HCT116 (cell line): ENCODE data around the gene COL16A1. TPM values are rescaled to one million over a fixed set of nuclear protein-coding genes. Genes with fewer than 3 reads are reported as not detected.
A peak's percentile ranks its signal among the peaks of the same experiment; 100 is the strongest.

Source experiments
- ATAC-seq: fragments of 200-7000 bp; cut with Tn5 transposase; 2 replicates; pipeline ENCODE4 v1.9.1; 2020; ENCODE audit warnings: mild to moderate bottlenecking, moderate library complexity
- BruUV-seq: library from RNA; stranded (reverse); fragments of 400-500 nt; replicated peaks from 2 replicates; lab custom pipeline; 2021; lab: Mats Ljungman, UMichigan
- CTCF ChIA-PET: fragments of 300-600 bp; sonication (Branson Sonifier 250); formaldehyde crosslinking; loops from one replicate; lab custom pipeline; 2021; ENCODE audit warnings: antibody characterized with exemption; lab: Charles Lee
- POLR2A ChIA-PET: fragments of 300-600, 350-600 bp; sonication (Branson Sonifier 250); formaldehyde crosslinking; loops from one replicate; lab custom pipeline; 2021; ENCODE audit warnings: antibody characterized with exemption; lab: Charles Lee
- RAD21 ChIA-PET, 2 experiments: fragments of 300-600 bp; sonication (Branson Sonifier 250); formaldehyde crosslinking; loops; one replicate each; lab custom pipeline; 2023; ENCODE audit warnings: low total read pairs in 2 of 2; ENCODE audit not compliant: uncharacterized antibody in 2 of 2, unreplicated experiment in 2 of 2, low non-redundant PET in 1 of 2; lab: Charles Lee
- DNase-seq: peaks from one replicate; pipeline ENCODE4 v3.0.0-alpha.2; 2010; ENCODE audit warnings: low read depth, low spot score
- H2AFZ ChIP-seq: fragments of 200-600 bp; shearing (Covaris generic), sonication (generic); 2 replicates; pipeline ENCODE4 v1.6.1; 2017; ENCODE audit warnings: low read depth, mixed run types, mixed read lengths, antibody characterized with exemption, low read length; ENCODE audit not compliant: poor library complexity, severe bottlenecking
- H3K27ac ChIP-seq: 2 replicates; pipeline ENCODE4 v1.5.1; 2012; ENCODE audit warnings: low read depth, low read length
- H3K27me3 ChIP-seq: fragments of 200-600 bp; sonication (generic); 2 replicates; pipeline ENCODE4 v1.6.1; 2016; ENCODE audit warnings: mixed run types, low read length, mixed read lengths; ENCODE audit not compliant: insufficient read depth
- H3K36me3 ChIP-seq, 2 experiments: fragments of 200-500 bp in 1 of 2; fragments of 200-600 bp in 1 of 2; sonication (Bioruptor generic) in 1 of 2; sonication (generic) in 1 of 2; 2 replicates each; pipeline versions ENCODE4 v1.5.1 to v1.6.1; 2014 to 2016; ENCODE audit warnings: low read length in 2 of 2, inconsistent platforms in 1 of 2, mixed read lengths in 1 of 2, mixed run types in 1 of 2; ENCODE audit not compliant: insufficient read depth in 2 of 2, control insufficient read depth in 1 of 2
- H3K4me1 ChIP-seq, 2 experiments: fragments of 200-600 bp in 1 of 2; sonication (generic) in 1 of 2; 2 replicates each; pipeline versions ENCODE4 v1.5.1 to v1.6.1; 2012 to 2017; ENCODE audit warnings: low read length in 2 of 2, inconsistent platforms in 1 of 2, mild to moderate bottlenecking in 1 of 2, mixed read lengths in 1 of 2, mixed run types in 1 of 2, moderate library complexity in 1 of 2; ENCODE audit not compliant: insufficient read depth in 2 of 2, control insufficient read depth in 1 of 2
- H3K4me2 ChIP-seq: fragments of 200-600 bp; sonication (generic); 2 replicates; pipeline ENCODE4 v1.6.1; 2017; ENCODE audit warnings: mixed run types, low read length, mixed read lengths
- H3K4me3 ChIP-seq, 2 experiments: fragments of 200-600 bp in 1 of 2; sonication (generic) in 1 of 2; replicated peaks in 1 of 2; 2 replicates each; pipeline ENCODE4 v1.5.1; 2011 to 2016; ENCODE audit warnings: low read length in 2 of 2, control low read depth in 1 of 2, low read depth in 1 of 2, mild to moderate bottlenecking in 1 of 2, mixed read lengths in 1 of 2, mixed run types in 1 of 2
- H3K79me2 ChIP-seq: fragments of 200-600 bp; sonication (generic); 2 replicates; pipeline ENCODE4 v1.6.1; 2017; ENCODE audit warnings: mild to moderate bottlenecking, mixed run types, low read length, moderate library complexity, mixed read lengths; ENCODE audit not compliant: insufficient read depth
- H3K9ac ChIP-seq: fragments of 200-600 bp; sonication (generic); 2 replicates; pipeline ENCODE4 v1.6.1; 2016; ENCODE audit warnings: low read length, mixed read lengths
- H3K9me2 ChIP-seq: fragments of 200-600 bp; sonication (generic), shearing (Covaris generic); 2 replicates; pipeline ENCODE4 v1.6.1; 2017; ENCODE audit warnings: mixed run types, mild to moderate bottlenecking, moderate library complexity; ENCODE audit not compliant: insufficient read depth
- H3K9me3 ChIP-seq, 2 experiments: fragments of 200-500 bp in 1 of 2; fragments of 200-600 bp in 1 of 2; sonication (Bioruptor generic) in 1 of 2; sonication (generic) in 1 of 2; 2 replicates each; pipeline ENCODE4 v1.6.1; 2014 to 2017; ENCODE audit warnings: low read length in 2 of 2, mixed read lengths in 2 of 2, inconsistent platforms in 1 of 2, low read depth in 1 of 2, mild to moderate bottlenecking in 1 of 2, mixed run types in 1 of 2, moderate library complexity in 1 of 2; ENCODE audit not compliant: control insufficient read depth in 1 of 2, insufficient read depth in 1 of 2
- H4K20me1 ChIP-seq: fragments of 200-600 bp; sonication (generic), shearing (Covaris generic); 2 replicates; pipeline ENCODE4 v1.6.1; 2017; ENCODE audit warnings: mixed run types, mild to moderate bottlenecking, moderate library complexity; ENCODE audit not compliant: insufficient read depth
- CBX3 ChIP-seq: IDR thresholded peaks from 2 replicates; pipeline ENCODE4 v1.6.1; 2012; ENCODE audit warnings: low read depth
- EGR1 ChIP-seq: IDR thresholded peaks from 2 replicates; pipeline ENCODE4 v1.6.1; 2012; ENCODE audit warnings: low read depth
- ELF1 ChIP-seq: IDR thresholded peaks from 2 replicates; pipeline ENCODE4 v1.6.1; 2012; ENCODE audit warnings: low read depth, borderline replicate concordance
- EZH2phosphoT487 ChIP-seq: fragments of 200-600 bp; IDR thresholded peaks from 2 replicates; pipeline ENCODE4 v1.6.1; 2018; ENCODE audit warnings: antibody characterized with exemption, borderline replicate concordance
- FOSL1 ChIP-seq: IDR thresholded peaks from 2 replicates; pipeline ENCODE4 v1.6.1; 2012; ENCODE audit warnings: low read depth
- JUND ChIP-seq: IDR thresholded peaks from 2 replicates; pipeline ENCODE4 v1.6.1; 2012
- POLR2AphosphoS5 ChIP-seq: IDR thresholded peaks from 2 replicates; pipeline ENCODE4 v1.6.1; 2011; ENCODE audit warnings: mild to moderate bottlenecking, low read depth, low read length, moderate library complexity
- RAD21 ChIP-seq: IDR thresholded peaks from 2 replicates; pipeline ENCODE4 v1.6.1; 2012; ENCODE audit warnings: low read depth, mild to moderate bottlenecking
- SP1 ChIP-seq: IDR thresholded peaks from 2 replicates; pipeline ENCODE4 v1.6.1; 2012; ENCODE audit warnings: low read depth
- TCF7L2 ChIP-seq: IDR thresholded peaks from 2 replicates; pipeline ENCODE4 v1.7.0; 2011; ENCODE audit warnings: borderline replicate concordance, inconsistent platforms; ENCODE audit not compliant: insufficient read depth, insufficient read length; ENCODE audit errors: extremely low read depth
- YY1 ChIP-seq: IDR thresholded peaks from 2 replicates; pipeline ENCODE4 v1.6.1; 2011; ENCODE audit warnings: low read length, low read depth, moderate library complexity, mild to moderate bottlenecking; ENCODE audit not compliant: insufficient replicate concordance; ENCODE audit errors: extremely low read depth
- ZBTB33 ChIP-seq: IDR thresholded peaks from 2 replicates; pipeline ENCODE4 v1.6.1; 2011; ENCODE audit warnings: mild to moderate bottlenecking, low read length, moderate library complexity; ENCODE audit not compliant: insufficient replicate concordance; ENCODE audit errors: extremely low read depth
- ZNF274 ChIP-seq: fragments of 200-500 bp; sonication (Bioruptor generic); IDR thresholded peaks from 2 replicates; pipeline ENCODE4 v1.6.1; 2014; ENCODE audit warnings: mild to moderate bottlenecking, low read depth, low read length, inconsistent platforms
- intact Hi-C: fragments of 100-400 bp; cut with micrococcal nuclease; formaldehyde crosslinking; loops from 2 replicates; pipeline ENCODE4 v1.10.0; 2022
- total RNA-seq: library from RNA; stranded (reverse); gene quantifications from one replicate; pipeline ENCODE4 v1.2.1, GENCODE V29; 2021; ENCODE audit not compliant: unreplicated experiment

COL16A1 gene
- total RNA-seq, 1 experiment from 2014 or later = 2.2 TPM

DNA sequence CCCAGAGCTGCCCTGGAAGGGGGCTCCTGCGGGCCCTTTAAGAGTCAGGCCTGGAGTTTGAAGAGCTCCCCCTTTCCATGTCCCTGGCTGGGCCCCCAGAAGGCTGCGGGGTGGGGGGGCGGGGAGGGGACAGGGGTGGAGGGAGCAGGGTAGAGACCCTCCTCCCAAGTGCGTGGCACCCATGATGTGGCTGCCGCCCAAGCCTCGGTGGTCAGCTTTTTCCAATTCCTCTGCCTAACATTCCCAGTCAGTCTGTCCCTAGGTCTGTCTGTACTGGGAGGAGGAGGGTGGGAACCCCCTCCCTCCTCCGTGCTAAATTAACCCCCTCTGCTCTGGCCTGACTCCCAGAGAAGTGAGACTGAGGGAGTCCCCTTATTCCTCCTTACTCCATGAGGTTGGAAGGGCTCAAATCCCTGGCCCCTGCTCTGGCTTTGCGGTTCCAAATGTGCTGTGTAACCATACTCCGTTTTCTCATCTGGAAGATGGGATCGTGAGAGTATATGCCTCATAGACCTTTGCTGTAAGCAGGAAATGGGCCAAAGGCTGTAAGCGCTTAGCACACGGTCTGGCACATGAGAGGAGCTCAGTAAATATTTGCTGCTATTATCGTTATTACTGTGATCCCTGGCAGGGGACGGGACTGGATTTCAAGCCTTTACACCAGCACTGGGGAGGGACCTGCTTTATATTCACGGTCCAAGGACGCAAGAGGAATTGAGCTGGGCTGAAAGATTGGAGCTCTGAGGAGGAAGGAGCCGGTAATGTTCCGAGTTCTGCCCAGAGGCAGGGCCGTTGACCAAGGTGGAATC lies 658 bp upstream of the COL16A1 start:
- TF ChIP-seq ZBTB33 = no peak
- TF ChIP-seq EGR1 = no peak
- TF ChIP-seq RAD21 = no peak
- TF ChIP-seq ELF1 = no peak
- no peak for TF ChIP-seq POLR2AphosphoS5
- no peak for TF ChIP-seq ZNF274
- TF ChIP-seq JUND = no peak
- no peak for TF ChIP-seq TCF7L2
- TF ChIP-seq EZH2phosphoT487 = no peak
- TF ChIP-seq CBX3 = no peak
- TF ChIP-seq SP1 = no peak
- no peak for TF ChIP-seq YY1
- TF ChIP-seq FOSL1 = no peak
- H3K4me1 ChIP-seq = peaks cover 24 to 57% of the 10 kb centered on the region in 2 experiments
- no peaks in the 10 kb centered on the region for H3K9me2 ChIP-seq
- BruUV-seq = no TSS peak
- H3K4me3 ChIP-seq = no peak overlapping the region
- DNase-seq (no peak), ATAC-seq (no peak)
- no peak overlapping the region for H3K9ac ChIP-seq
- no peaks in the 10 kb centered on the region for H4K20me1 ChIP-seq
- CTCF ChIA-PET = interaction anchor here (0.6 to 1.8 kb wide), 5 partner anchors 10 to 157 kb away, joined by 4 to 17 read pairs (median 4); no protein-coding TSS in a partner anchor
- H3K36me3 ChIP-seq = no peaks in the 10 kb centered on the region
- no peaks in the 10 kb centered on the region for H3K79me2 ChIP-seq
- H3K27ac ChIP-seq = no peak overlapping the region
- intact Hi-C loops = no loop called here
- POLR2A ChIA-PET = no interaction called here
- H3K4me2 ChIP-seq = peak overlapping the region; percentile 12; the same call in 1 of the 2 replicates
- H2AFZ ChIP-seq = peak overlapping the region; percentile 61
- RAD21 ChIA-PET = interaction anchor here in 1 of 2 experiments (0.7 kb wide), 1 partner anchor 7 kb away, joined by 3 read pairs; no protein-coding TSS in a partner anchor
- no peaks in the 10 kb centered on the region for H3K27me3 ChIP-seq
- H3K9me3 ChIP-seq = no peaks in the 10 kb centered on the region
